Smooth muscle cell (in vitro differentiated cells): ENCODE results near the gene AACS. TPM values are rescaled to one million over a fixed set of nuclear protein-coding genes. Genes with fewer than 3 reads are reported as not detected.

ENCODE experiments used
- DNase-seq: peaks from one replicate; lab custom pipeline; 2025; ENCODE audit not compliant: unreplicated experiment; lab: John Stamatoyannopoulos, UW
- H2AFZ ChIP-seq: fragments of 200-600 bp; sonication (generic); 2 replicates; pipeline ENCODE4 v1.6.0; 2016; ENCODE audit warnings: antibody characterized with exemption, low read depth, mild to moderate bottlenecking
- H3F3A ChIP-seq: fragments of 200-600 bp; sonication (generic); 2 replicates; pipeline ENCODE4 v1.6.0; 2017; ENCODE audit warnings: antibody characterized with exemption, low read depth
- H3K27ac ChIP-seq: fragments of 200-600 bp; sonication (generic); 2 replicates; pipeline ENCODE4 v1.5.1; 2016; ENCODE audit warnings: low read depth, mild to moderate bottlenecking
- H3K27me3 ChIP-seq: fragments of 200-600 bp; sonication (generic); 2 replicates; pipeline ENCODE4 v1.6.1; 2016; ENCODE audit warnings: low read depth, mild to moderate bottlenecking
- H3K36me3 ChIP-seq: fragments of 200-600 bp; sonication (generic); 2 replicates; pipeline ENCODE4 v1.5.1; 2016; ENCODE audit warnings: low read depth
- H3K4me1 ChIP-seq: fragments of 200-600 bp; sonication (generic); 2 replicates; pipeline ENCODE4 v1.5.1; 2016; ENCODE audit warnings: low read depth
- H3K4me2 ChIP-seq: fragments of 200-600 bp; sonication (generic); 2 replicates; pipeline ENCODE4 v1.6.0; 2016; ENCODE audit warnings: mild to moderate bottlenecking
- H3K4me3 ChIP-seq: fragments of 200-600 bp; sonication (generic); 2 replicates; pipeline ENCODE4 v1.5.1; 2016; ENCODE audit warnings: mild to moderate bottlenecking
- H3K79me2 ChIP-seq: fragments of 200-600 bp; sonication (generic); 2 replicates; pipeline ENCODE4 v1.6.0; 2016; ENCODE audit warnings: low read depth, mild to moderate bottlenecking
- H3K9ac ChIP-seq: fragments of 200-600 bp; sonication (generic); 2 replicates; pipeline ENCODE4 v1.6.0; 2016; ENCODE audit warnings: low read depth
- H3K9me3 ChIP-seq: fragments of 200-600 bp; sonication (generic); replicated peaks from 2 replicates; pipeline ENCODE4 v1.5.1; 2016; ENCODE audit warnings: low read depth
- H4K20me1 ChIP-seq: fragments of 200-600 bp; sonication (generic); 2 replicates; pipeline ENCODE4 v1.6.0; 2016; ENCODE audit warnings: low read depth
- CTCF ChIP-seq: fragments of 200-600 bp; sonication (generic); IDR thresholded peaks from 2 replicates; pipeline ENCODE4 v1.5.1; 2017; ENCODE audit warnings: borderline replicate concordance, mild to moderate bottlenecking, antibody characterized with exemption; ENCODE audit not compliant: insufficient read depth, poor library complexity, severe bottlenecking
- WGBS: methylation state at CpG from one replicate; pipeline ENCODE4 v1.1.7; 2016; ENCODE audit warnings: low lambda C conversion rate; 5-methylcytosine and 5-hydroxymethylcytosine counted together
- polyA plus RNA-seq: library from polyadenylated mRNA; unstranded; fragments of >200 nt; fragmentation: Nextera tagmentation; extraction: Ambion mirVana; gene quantifications from 2 replicates; pipeline ENCODE4 v1.2.1, GENCODE V29; 2016
- total RNA-seq: library from RNA; depleted of rRNA; stranded (reverse); fragments of >200 nt; gene quantifications from 2 replicates; pipeline ENCODE4 v1.2.3, GENCODE V29; 2014

The AACS gene
- total and polyA plus RNA-seq, 2 experiments from 2014 or later = 8.0 to 15.6 TPM

- 92% methylated on average over 12 of the region's 12 CpGs for WGBS
- Histone ChIP-seq H4K20me1 (no peaks in the 10 kb centered on the region), H3K4me2 (no peak overlapping the region), H3K9ac (no peak overlapping the region), H3K4me3 (no peak overlapping the region), H3K36me3 (no peaks in the 10 kb centered on the region), H3F3A (no peaks in the 10 kb centered on the region), H3K79me2 (no peaks in the 10 kb centered on the region), H3K9me3 (no peaks in the 10 kb centered on the region), H3K4me1 (no peaks in the 10 kb centered on the region), H3K27me3 (no peaks in the 10 kb centered on the region), H3K27ac (no peak overlapping the region), H2AFZ (no peak overlapping the region)
- no peak for TF ChIP-seq CTCF
- no peak for DNase-seq
These were observed 68.4 kb downstream of the AACS start for GRCh38 chr12:125133616-125134015.

- no peak overlapping the region for H3K9ac ChIP-seq
- no peaks in the 10 kb centered on the region for H3K36me3 ChIP-seq
- no peaks in the 10 kb centered on the region for H3K27me3 ChIP-seq
- H3K4me2 ChIP-seq = no peak overlapping the region
- no peaks in the 10 kb centered on the region for H3K79me2 ChIP-seq
- H4K20me1 ChIP-seq = no peaks in the 10 kb centered on the region
- WGBS = 98% methylated on average over 14 of the region's 14 CpGs
- TF ChIP-seq CTCF = no peak
- DNase-seq = no peak
- H3K4me3 ChIP-seq = no peak overlapping the region
- H2AFZ ChIP-seq = no peak overlapping the region
- H3K9me3 ChIP-seq = no peaks in the 10 kb centered on the region
- no peaks in the 10 kb centered on the region for H3K4me1 ChIP-seq
- H3F3A ChIP-seq = no peaks in the 10 kb centered on the region
- H3K27ac ChIP-seq = no peak overlapping the region
These were observed 69.3 kb downstream of the AACS start for GRCh38 chr12:125134576-125134975.

GRCh38 chr12:125135906-125136305, 70.7 kb downstream of the AACS start:
- H3K9ac ChIP-seq = no peak overlapping the region
- DNase-seq = no peak
- no peaks in the 10 kb centered on the region for H3F3A ChIP-seq
- no peak overlapping the region for H3K27ac ChIP-seq
- H3K4me2 ChIP-seq = no peak overlapping the region
- TF ChIP-seq CTCF = no peak
- H3K9me3 ChIP-seq = no peaks in the 10 kb centered on the region
- no peaks in the 10 kb centered on the region for H3K36me3 ChIP-seq
- H3K79me2 ChIP-seq = no peaks in the 10 kb centered on the region
- H2AFZ ChIP-seq = no peak overlapping the region
- H3K4me3 ChIP-seq = no peak overlapping the region
- H4K20me1 ChIP-seq = no peaks in the 10 kb centered on the region
- no peaks in the 10 kb centered on the region for H3K4me1 ChIP-seq
- WGBS = 97% methylated on average over 8 of the region's 8 CpGs
- no peaks in the 10 kb centered on the region for H3K27me3 ChIP-seq

- Histone ChIP-seq H3K4me1 (no peaks in the 10 kb centered on the region), H3K27me3 (no peaks in the 10 kb centered on the region), H2AFZ (no peak overlapping the region), H3K79me2 (no peaks in the 10 kb centered on the region), H3K9me3 (no peaks in the 10 kb centered on the region), H3K36me3 (no peaks in the 10 kb centered on the region), H3K27ac (no peak overlapping the region), H4K20me1 (no peaks in the 10 kb centered on the region), H3K4me3 (no peak overlapping the region), H3K4me2 (no peak overlapping the region), H3K9ac (no peak overlapping the region), H3F3A (no peaks in the 10 kb centered on the region)
- DNase-seq = no peak
- no peak for TF ChIP-seq CTCF
- 96% methylated on average over 19 of the region's 19 CpGs for WGBS
These were observed 71.5 kb downstream of the AACS start for GRCh38 chr12:125136702-125137101.
